Measurements from ENCODE around the gene FOLR2.

The FOLR2 gene

GRCh38 chr11:72229925-72230763 is 13.6 kb downstream of the FOLR2 start:
- DNase-seq (ENCODE audit: low read depth in 2 of 2) = no peak

GRCh38 chr11:72230764-72231365 is 14.3 kb downstream of the FOLR2 start:
- no peak for DNase-seq (ENCODE audit: low read depth in 2 of 2)

GRCh38 chr11:72231396-72232259 is 15.0 kb downstream of the FOLR2 start:
- no peak for DNase-seq (ENCODE audit: low read depth in 2 of 2)

- DNase-seq (ENCODE audit: low read depth in 2 of 2) = no peak
These were observed 15.9 kb downstream of the FOLR2 start for GRCh38 chr11:72232260-72233055.

GRCh38 chr11:72233056-72233772 is 16.6 kb downstream of the FOLR2 start:
- DNase-seq (ENCODE audit: low read depth in 2 of 2) = no peak

GRCh38 chr11:72233773-72234513 is 17.3 kb downstream of the FOLR2 start:
- DNase-seq (ENCODE audit: low read depth in 2 of 2) = no peak

- DNase-seq (ENCODE audit: low read depth in 2 of 2) = no peak
These were observed 17.9 kb downstream of the FOLR2 start for GRCh38 chr11:72234514-72234830.

GRCh38 chr11:72234920-72235319 is 18.3 kb downstream of the FOLR2 start:
- DNase-seq (ENCODE audit: low read depth in 2 of 2) = no peak

- DNase-seq (ENCODE audit: low read depth in 2 of 2) = no peak
These were observed 18.9 kb downstream of the FOLR2 start for GRCh38 chr11:72235351-72236057.

- DNase-seq (ENCODE audit: low read depth in 2 of 2) = no peak
These were observed 19.6 kb downstream of the FOLR2 start for GRCh38 chr11:72236083-72236697.

GRCh38 chr11:72236774-72237111 is 20.1 kb downstream of the FOLR2 start:
- DNase-seq (ENCODE audit: low read depth in 2 of 2) = no peak

- DNase-seq (ENCODE audit: low read depth in 2 of 2) = no peak
These were observed 20.7 kb downstream of the FOLR2 start for GRCh38 chr11:72237112-72237931.

GRCh38 chr11:72238040-72238450 is 21.5 kb downstream of the FOLR2 start:
- DNase-seq (ENCODE audit: low read depth in 2 of 2) = no peak

- no peak for DNase-seq (ENCODE audit: low read depth in 2 of 2)
These were observed 22.1 kb downstream of the FOLR2 start for GRCh38 chr11:72238492-72239312.

- no peak for DNase-seq (ENCODE audit: low read depth in 2 of 2)
These were observed 22.8 kb downstream of the FOLR2 start for GRCh38 chr11:72239313-72239848.

- DNase-seq (ENCODE audit: low read depth in 2 of 2) = no peak
These were observed 23.4 kb downstream of the FOLR2 start for GRCh38 chr11:72239849-72240460.

All from stimulated activated CD4-positive, alpha-beta T cell treated with anti-CD3 and anti-CD28 coated beads, Interleukin-1b, Interleukin-23, amount 100 ng/mL, for 1 hour (primary cell).